ENCODE data around the gene ZNF578. TPM values are rescaled to one million over a fixed set of nuclear protein-coding genes. Genes with fewer than 3 reads are reported as not detected.
"Not testable (repeated sequence)": the region's sequence is repeated elsewhere in the genome, so short reads cannot be mapped to it uniquely, and the experiment has no call there.

ZNF578 gene
- total RNA-seq, 2 donors from 2014 or later = 0.26 to 0.75 TPM

DNA sequence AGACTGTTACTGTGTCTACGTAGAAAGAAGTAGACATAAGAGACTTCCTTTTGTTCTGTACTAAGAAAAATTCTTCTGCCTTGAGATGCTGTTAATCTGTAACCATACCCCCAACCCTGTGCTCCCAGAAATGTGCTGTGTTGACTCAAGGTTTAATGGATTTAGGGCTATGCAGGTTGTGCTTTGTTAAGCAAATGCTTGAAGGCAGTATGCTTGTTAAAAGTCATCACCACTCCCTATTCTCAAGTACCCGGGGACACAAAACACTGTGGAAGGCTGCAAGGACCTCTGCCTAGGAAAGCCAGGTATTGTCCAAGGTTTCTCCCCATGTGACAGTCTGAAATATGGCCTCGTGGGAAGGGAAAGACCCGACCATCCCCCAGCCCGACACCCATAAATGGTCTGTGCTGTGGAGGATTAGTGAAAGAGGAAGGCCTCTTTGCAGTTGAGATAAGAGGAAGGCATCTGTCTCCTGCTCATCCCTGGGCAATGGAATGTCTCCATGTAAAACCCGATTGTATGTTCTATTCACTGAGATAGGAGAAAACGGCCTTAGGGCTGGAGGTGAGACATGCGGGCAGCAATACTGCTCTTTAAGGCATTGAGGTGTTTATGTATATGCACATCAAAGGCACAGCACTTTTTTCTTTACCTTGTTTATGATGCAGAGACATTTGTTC, 32.3 kb downstream of the ZNF578 start:
- H3K36me3 Mint-ChIP-seq (ENCODE audit: low read depth); H3K4me1 Mint-ChIP-seq; DNase-seq; H3K27ac Mint-ChIP-seq; ATAC-seq; H3K4me3 Mint-ChIP-seq; H3K9me3 ChIP-seq (ENCODE audit: control insufficient read depth, low read length, poor library complexity, severe bottlenecking); H3K27me3 Mint-ChIP-seq: not testable (repeated sequence)

DNA sequence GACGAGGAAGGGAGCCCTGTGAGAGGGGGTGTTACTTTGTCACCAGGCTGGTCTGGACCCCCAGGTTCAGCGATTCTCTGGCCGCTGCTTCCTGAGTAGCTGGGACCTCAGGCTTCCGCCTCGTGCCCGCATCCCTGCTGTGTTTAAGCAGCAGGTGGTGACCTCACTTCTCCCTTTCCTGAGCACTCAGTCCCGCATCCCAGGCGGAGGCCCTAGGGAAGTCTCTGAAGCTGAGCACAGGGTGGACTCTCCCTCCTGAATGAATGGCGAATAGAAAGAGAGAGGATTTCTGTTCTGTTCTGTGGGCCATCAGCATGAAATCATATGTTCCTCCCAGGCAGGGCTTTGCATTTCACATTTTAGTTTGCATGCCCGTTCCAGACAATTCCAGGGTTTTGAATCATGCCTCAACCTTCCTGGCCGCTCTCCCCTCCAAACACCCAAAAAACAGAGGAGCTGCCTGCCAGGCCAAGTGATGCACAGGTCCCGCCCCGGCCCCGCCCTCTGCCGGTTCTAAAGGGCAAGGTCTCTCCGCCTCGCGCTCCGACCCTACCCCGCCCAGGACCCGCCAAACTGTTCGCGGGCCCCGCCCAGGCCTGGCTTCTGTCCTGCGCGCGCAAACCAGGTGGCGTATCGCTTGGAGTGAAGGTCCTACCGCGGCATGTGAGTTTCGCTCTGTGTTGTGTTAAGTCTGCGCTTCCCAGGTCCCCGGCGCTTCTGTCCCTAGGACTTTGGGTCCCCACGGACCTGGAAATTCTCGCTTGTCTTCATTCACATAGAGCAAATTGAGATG, 39.0 kb downstream of the ZNF578 start:
- peaks cover 3% of the 10 kb centered on the region for H3K36me3 Mint-ChIP-seq (ENCODE audit: low read depth)
- ATAC-seq = no peak

DNA sequence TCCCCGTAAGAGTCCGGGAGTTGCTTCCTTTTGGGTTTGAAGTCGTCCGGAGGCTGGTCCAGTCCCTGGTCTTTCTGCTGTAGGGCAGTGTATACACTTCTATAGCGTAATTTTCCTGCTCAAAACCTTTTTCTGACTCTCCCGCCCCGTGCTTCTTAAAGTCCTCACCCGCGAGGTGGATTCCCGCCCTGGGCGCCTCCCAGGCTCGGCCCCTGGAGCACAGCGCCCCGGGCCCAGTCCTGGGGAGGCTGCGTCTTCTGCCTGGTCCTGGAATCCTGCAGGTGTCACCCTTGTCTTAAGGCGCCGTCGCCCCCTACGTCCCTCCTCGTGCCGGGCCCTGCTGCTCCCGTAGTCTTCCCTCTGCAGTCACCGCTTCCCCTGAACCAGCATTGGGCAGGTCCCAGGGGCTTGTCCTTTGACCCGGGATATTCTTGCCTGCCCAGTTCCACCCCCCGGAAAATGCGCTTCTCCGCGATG, 39.7 kb downstream of the ZNF578 start:
- DNase-seq (no peak), ATAC-seq (no peak)
- H3K4me1 Mint-ChIP-seq = no peaks in the 10 kb centered on the region
- no peaks in the 10 kb centered on the region for H3K27me3 Mint-ChIP-seq
- no peaks in the 10 kb centered on the region for H3K9me3 ChIP-seq (ENCODE audit: control insufficient read depth, low read length, poor library complexity, severe bottlenecking)
- H3K27ac Mint-ChIP-seq = no peak overlapping the region
- peaks cover 3% of the 10 kb centered on the region for H3K36me3 Mint-ChIP-seq (ENCODE audit: low read depth)
- no peak overlapping the region for H3K4me3 Mint-ChIP-seq

More for the DNA sequence above, 39.0 kb downstream of the ZNF578 start:
- no peak overlapping the region for H3K4me3 Mint-ChIP-seq
- no peak for DNase-seq
- no peak overlapping the region for H3K27ac Mint-ChIP-seq
- H3K9me3 ChIP-seq (ENCODE audit: control insufficient read depth, low read length, poor library complexity, severe bottlenecking) = no peaks in the 10 kb centered on the region
- H3K27me3 Mint-ChIP-seq = no peaks in the 10 kb centered on the region
- no peaks in the 10 kb centered on the region for H3K4me1 Mint-ChIP-seq

DNA sequence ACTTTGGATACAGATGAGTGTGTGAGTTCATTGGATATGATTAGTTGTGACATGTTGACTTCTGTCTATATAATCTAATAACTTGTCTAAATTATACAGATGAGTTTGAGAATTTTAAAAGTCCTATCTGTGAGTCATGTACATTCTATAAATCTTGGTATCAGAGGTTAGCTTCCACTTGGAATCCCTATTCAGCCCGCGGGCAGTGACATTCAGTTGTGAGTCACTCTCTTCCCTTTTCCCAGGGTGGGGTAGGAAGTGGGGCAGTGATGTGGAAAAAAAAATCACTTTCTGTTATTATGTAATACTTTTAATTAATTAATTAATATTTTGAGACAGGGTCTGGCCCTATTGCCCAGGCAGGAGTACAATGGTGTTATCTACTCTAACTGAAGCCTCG, 41.2 kb downstream of the ZNF578 start:
- no peak for ATAC-seq
- H3K4me3 Mint-ChIP-seq = no peak overlapping the region
- H3K27ac Mint-ChIP-seq = no peak overlapping the region
- no peak for DNase-seq
- peaks cover 3% of the 10 kb centered on the region for H3K36me3 Mint-ChIP-seq (ENCODE audit: low read depth)
- H3K9me3 ChIP-seq (ENCODE audit: control insufficient read depth, low read length, poor library complexity, severe bottlenecking) = peaks cover 3% of the 10 kb centered on the region
- H3K27me3 Mint-ChIP-seq = no peaks in the 10 kb centered on the region
- no peaks in the 10 kb centered on the region for H3K4me1 Mint-ChIP-seq

DNA sequence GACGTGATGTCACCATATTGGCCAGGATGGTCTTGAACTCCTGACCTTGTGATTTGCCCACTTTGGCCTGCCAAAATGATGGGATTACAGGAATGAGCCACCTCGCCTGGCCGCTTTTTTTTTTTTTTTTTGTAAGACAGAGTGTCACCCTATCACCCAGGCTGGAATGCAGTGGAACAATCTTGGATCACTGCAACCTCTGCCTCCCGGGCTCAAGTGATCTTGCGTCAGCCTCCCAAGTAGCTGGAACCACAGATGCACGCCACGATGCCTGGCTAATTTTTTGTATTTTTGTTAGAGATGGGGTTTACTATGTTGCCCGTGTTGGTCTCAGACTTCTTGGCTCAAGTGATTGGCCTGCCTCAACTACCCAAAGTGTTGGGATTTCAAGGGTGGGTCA, 45.2 kb downstream of the ZNF578 start:
- Mint-ChIP-seq H3K36me3 (ENCODE audit: low read depth) (peaks cover 2% of the 10 kb centered on the region), H3K27me3 (no peaks in the 10 kb centered on the region), H3K27ac (no peak overlapping the region)

DNA sequence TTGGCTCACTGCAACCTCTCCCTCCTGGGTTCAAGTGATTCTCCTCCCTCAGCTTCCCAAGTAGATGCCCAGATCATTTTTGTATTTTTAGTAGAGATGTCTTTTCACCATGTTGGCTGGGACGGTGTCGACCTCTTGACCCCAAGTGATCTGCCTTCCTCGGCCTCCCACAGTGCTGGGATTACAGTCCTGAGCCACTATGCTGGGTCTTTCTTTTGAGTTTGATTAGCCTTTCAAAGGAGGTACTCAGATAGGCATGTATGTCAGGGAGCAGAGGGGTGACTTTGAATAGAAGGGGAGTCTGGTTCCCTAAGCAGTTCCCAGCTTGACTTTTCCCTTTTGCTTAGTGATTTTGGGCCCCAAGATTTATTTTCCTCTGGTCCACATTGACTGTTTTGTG, 47.1 kb downstream of the ZNF578 start:
- not testable (repeated sequence) for H3K4me3 Mint-ChIP-seq; H3K36me3 Mint-ChIP-seq (ENCODE audit: low read depth); H3K27ac Mint-ChIP-seq; DNase-seq; ATAC-seq; H3K4me1 Mint-ChIP-seq; H3K9me3 ChIP-seq (ENCODE audit: control insufficient read depth, low read length, poor library complexity, severe bottlenecking); H3K27me3 Mint-ChIP-seq

More for the DNA sequence above, 45.2 kb downstream of the ZNF578 start:
- peaks cover 3% of the 10 kb centered on the region for H3K9me3 ChIP-seq (ENCODE audit: control insufficient read depth, low read length, poor library complexity, severe bottlenecking)
- Mint-ChIP-seq H3K4me1 (no peaks in the 10 kb centered on the region), H3K4me3 (no peak overlapping the region)
- DNase-seq = no peak
- ATAC-seq = no peak

DNA sequence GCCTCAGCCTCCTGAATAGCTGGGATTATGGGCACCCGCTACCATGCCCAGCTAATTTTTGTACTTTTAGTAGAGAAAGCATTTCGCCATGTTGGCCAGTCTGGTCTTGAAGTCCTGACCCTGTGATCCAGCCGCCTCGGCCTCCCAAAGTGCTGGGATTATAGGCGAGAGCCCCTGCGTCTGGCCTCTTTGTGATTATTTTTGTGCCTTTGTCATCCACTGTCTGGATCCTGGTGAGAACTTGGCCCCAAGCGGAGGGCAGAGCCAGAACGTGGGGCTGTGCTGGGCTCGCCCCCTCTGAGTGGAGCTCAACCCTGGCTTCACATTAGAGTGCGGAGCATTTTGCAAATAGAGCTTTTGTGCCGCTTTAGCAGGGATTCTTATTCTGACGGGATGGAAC, 47.6 kb downstream of the ZNF578 start:
- not testable (repeated sequence) for H3K27me3 Mint-ChIP-seq; H3K9me3 ChIP-seq (ENCODE audit: control insufficient read depth, low read length, poor library complexity, severe bottlenecking); H3K27ac Mint-ChIP-seq; H3K4me3 Mint-ChIP-seq; ATAC-seq; H3K36me3 Mint-ChIP-seq (ENCODE audit: low read depth); H3K4me1 Mint-ChIP-seq; DNase-seq

DNA sequence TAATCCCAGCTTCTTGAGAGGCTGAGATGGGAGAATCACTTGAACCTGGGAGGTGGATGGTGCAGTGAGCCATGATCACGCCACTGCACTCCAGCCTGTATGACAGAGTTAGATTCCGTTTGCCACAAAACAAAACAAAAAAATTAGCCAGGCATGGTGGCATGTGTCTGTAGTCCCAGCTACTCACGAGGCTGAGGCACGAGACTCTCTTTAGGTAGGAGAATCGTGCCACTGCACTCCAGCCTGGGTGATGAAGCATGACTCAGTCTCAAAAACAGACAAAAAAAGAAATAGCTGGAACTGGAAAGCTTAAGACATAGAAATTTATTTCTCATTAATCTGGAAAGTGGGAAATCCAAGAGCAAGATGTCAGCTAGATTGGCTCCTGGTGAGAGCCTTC, 53.9 kb downstream of the ZNF578 start:
- H3K9me3 ChIP-seq (ENCODE audit: control insufficient read depth, low read length, poor library complexity, severe bottlenecking) = peaks cover 8% of the 10 kb centered on the region
- no peak overlapping the region for H3K27ac Mint-ChIP-seq
- H3K36me3 Mint-ChIP-seq (ENCODE audit: low read depth) = peaks cover 2% of the 10 kb centered on the region

DNA sequence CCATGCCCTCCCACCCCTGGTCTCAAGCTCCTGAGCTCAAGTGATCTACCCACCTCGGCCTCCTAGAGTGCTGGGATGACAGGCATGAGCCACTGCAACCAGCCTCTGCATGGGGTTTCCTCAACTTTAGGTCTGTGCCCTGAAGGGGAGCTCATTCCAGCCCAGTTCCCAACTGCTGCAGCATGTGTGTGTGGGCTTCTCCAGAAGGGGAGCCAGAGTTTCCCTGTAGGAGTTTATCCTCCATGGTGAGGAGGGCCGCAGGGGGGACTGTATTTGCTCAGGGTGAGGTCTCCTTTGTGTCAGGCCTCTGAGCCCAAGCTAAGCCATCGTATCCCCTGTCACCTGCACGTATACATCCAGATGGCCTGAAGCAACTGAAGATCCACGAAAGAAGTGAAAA, 62.8 kb downstream of the ZNF578 start:
- Mint-ChIP-seq H3K4me3 (no peak overlapping the region), H3K36me3 (ENCODE audit: low read depth) (no peaks in the 10 kb centered on the region)

More for the DNA sequence above, 53.9 kb downstream of the ZNF578 start:
- Mint-ChIP-seq H3K27me3 (no peaks in the 10 kb centered on the region), H3K4me3 (no peak overlapping the region), H3K4me1 (no peaks in the 10 kb centered on the region)
- DNase-seq = no peak
- no peak for ATAC-seq

DNA sequence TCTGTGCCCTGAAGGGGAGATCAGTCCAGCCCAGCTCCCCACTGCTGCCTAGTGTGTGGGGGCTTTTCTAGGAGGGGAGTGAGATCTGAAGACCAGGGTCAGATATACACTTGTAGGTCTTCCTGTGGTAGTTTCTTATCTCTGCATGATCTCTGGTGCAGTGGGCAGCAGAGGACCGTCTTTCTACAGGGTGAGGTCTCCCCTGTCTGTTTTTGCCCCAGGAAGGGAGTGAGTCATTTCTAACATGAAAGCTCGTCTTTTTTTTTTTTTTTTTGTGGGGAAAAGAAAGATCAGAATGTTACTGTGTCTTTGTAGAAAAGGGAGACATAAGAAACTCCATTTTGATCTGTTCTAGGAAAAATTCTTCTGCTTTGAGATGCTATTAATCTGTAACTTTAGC, 65.3 kb downstream of the ZNF578 start:
- DNase-seq = no peak
- Mint-ChIP-seq H3K4me3 (no peak overlapping the region), H3K4me1 (no peaks in the 10 kb centered on the region), H3K27ac (no peak overlapping the region), H3K36me3 (ENCODE audit: low read depth) (no peaks in the 10 kb centered on the region), H3K27me3 (no peaks in the 10 kb centered on the region)
- no peak for ATAC-seq
- H3K9me3 ChIP-seq (ENCODE audit: control insufficient read depth, low read length, poor library complexity, severe bottlenecking) = no peaks in the 10 kb centered on the region

More for the DNA sequence above, 62.8 kb downstream of the ZNF578 start:
- H3K9me3 ChIP-seq (ENCODE audit: control insufficient read depth, low read length, poor library complexity, severe bottlenecking) = no peaks in the 10 kb centered on the region
- H3K4me1 Mint-ChIP-seq = no peaks in the 10 kb centered on the region
- ATAC-seq = no peak
- H3K27ac Mint-ChIP-seq = no peak overlapping the region
- no peak for DNase-seq
- H3K27me3 Mint-ChIP-seq = no peaks in the 10 kb centered on the region

DNA sequence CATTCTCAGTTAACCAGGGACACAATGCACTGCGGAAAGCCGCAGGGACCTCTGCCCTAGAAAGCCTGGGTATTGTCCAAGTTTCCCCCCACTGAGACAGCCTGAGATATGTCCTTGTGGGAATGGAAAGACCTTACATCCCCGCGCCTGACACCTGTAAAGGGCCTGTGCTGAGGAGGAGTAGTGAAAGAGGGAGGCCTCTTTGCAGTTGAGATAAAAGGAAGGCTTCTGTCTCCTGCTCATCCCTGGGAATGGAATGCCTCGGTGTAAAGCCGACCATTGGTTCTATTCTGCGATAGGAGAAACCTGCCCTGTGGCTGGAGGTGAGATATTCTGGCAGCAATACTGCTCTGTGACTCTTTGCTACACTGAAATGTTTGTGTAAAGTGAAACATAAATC, 65.8 kb downstream of the ZNF578 start:
- ATAC-seq; H3K9me3 ChIP-seq (ENCODE audit: control insufficient read depth, low read length, poor library complexity, severe bottlenecking); H3K27me3 Mint-ChIP-seq; DNase-seq; H3K27ac Mint-ChIP-seq; H3K36me3 Mint-ChIP-seq (ENCODE audit: low read depth); H3K4me1 Mint-ChIP-seq; H3K4me3 Mint-ChIP-seq: not testable (repeated sequence)

DNA sequence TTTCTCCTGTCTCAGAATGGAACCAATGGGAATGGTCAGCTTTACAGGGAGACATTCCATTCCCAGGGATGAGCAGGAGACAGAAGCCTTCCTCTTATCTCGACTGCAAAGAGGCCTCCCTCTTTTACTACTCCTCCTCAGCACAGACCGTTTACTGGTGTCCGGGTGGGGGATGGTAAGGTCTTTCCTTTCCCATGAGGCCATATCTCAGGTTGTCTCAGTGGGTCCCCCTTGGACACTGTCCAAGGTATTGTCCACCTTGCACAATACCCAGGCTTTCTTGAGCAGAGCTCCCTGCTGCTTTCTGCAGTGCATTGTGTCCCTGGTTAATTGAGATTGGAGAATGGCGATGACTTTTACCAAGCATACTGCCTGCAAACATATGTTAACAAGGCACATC, 66.7 kb downstream of the ZNF578 start:
- Mint-ChIP-seq H3K27me3 (no peaks in the 10 kb centered on the region), H3K27ac (no peak overlapping the region)
- DNase-seq = no peak

DNA sequence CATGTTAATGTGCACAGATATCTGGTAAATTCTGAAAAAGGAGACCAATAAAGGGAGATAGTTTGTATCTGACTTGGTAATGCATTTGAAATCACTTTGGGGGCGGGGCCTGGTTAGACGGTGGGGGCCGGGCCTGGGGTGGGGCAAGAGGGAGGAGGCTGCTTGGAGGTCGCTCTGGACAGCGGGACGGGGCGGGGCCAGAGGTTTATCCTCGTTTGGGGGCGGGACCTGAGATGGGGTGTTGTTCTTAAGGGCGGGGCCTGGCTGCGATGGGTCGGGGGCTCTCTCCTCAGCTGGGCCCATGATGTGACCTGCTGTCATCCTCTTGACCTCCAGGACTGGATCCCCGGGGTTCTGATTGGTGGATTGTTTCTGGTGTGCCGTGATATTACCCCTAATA, 69.2 kb downstream of the ZNF578 start:
- Mint-ChIP-seq H3K4me1 (peaks cover 2% of the 10 kb centered on the region), H3K4me3 (no peak overlapping the region), H3K27me3 (no peaks in the 10 kb centered on the region), H3K27ac (no peak overlapping the region), H3K36me3 (ENCODE audit: low read depth) (no peaks in the 10 kb centered on the region)
- ATAC-seq = no peak
- no peak for DNase-seq
- H3K9me3 ChIP-seq (ENCODE audit: control insufficient read depth, low read length, poor library complexity, severe bottlenecking) = no peaks in the 10 kb centered on the region

More for the DNA sequence above, 66.7 kb downstream of the ZNF578 start:
- Mint-ChIP-seq H3K4me1 (no peaks in the 10 kb centered on the region), H3K4me3 (no peak overlapping the region), H3K36me3 (ENCODE audit: low read depth) (no peaks in the 10 kb centered on the region)
- no peaks in the 10 kb centered on the region for H3K9me3 ChIP-seq (ENCODE audit: control insufficient read depth, low read length, poor library complexity, severe bottlenecking)
- no peak for ATAC-seq
